GM13977 (cell line): ENCODE measurements around the gene SLC19A3.

ENCODE experiments used
- DNase-seq: peaks from one replicate; pipeline ENCODE4 v3.0.0; 2012; ENCODE audit warnings: low spot score
- CTCF ChIP-seq: IDR thresholded peaks from 2 replicates; pipeline ENCODE4 v1.5.1; 2012; ENCODE audit warnings: mild to moderate bottlenecking, control low read depth; ENCODE audit not compliant: insufficient read depth; ENCODE audit errors: extremely low read depth, missing control alignments
- in situ Hi-C: fragments of 300-500 bp; cut with MboI; formaldehyde crosslinking; loops from one replicate; pipeline ENCODE4 v1.12.0; 2022; ENCODE audit warnings: low sequenced_read_pairs, low pct_unique_long_range_greater_than_20kb, mixed read lengths, inconsistent platforms; ENCODE audit not compliant: unreplicated experiment

SLC19A3 gene

GRCh38 chr2:227720680-227721079 lies 2.9 kb upstream of the SLC19A3 start:
- no peak for TF ChIP-seq CTCF
- in situ Hi-C loops = no loop called here
- no peak for DNase-seq

GRCh38 chr2:227719641-227720040 lies 1.8 kb upstream of the SLC19A3 start:
- no peak for DNase-seq
- in situ Hi-C loops = no loop called here
- TF ChIP-seq CTCF = no peak

GRCh38 chr2:227716501-227716900 lies 1.3 kb downstream of the SLC19A3 start:
- no peak for TF ChIP-seq CTCF
- in situ Hi-C loops = no loop called here
- DNase-seq = no peak

- TF ChIP-seq CTCF = no peak
- in situ Hi-C loops = no loop called here
- DNase-seq = no peak
These were observed 4.5 kb downstream of the SLC19A3 start for GRCh38 chr2:227713291-227713690.

- in situ Hi-C loops = no loop called here
- no peak for TF ChIP-seq CTCF
- no peak for DNase-seq
These were observed 6.8 kb downstream of the SLC19A3 start for GRCh38 chr2:227710986-227711385.

GRCh38 chr2:227707390-227707789 lies 10.4 kb downstream of the SLC19A3 start:
- DNase-seq = no peak
- in situ Hi-C loops = no loop called here
- no peak for TF ChIP-seq CTCF

GRCh38 chr2:227706859-227707258 lies 11.0 kb downstream of the SLC19A3 start:
- DNase-seq = no peak
- in situ Hi-C loops = no loop called here
- TF ChIP-seq CTCF = no peak
